Measurements from ENCODE around the gene TOP3B. TPM values are rescaled to one million over a fixed set of nuclear protein-coding genes. Genes with fewer than 3 reads are reported as not detected.

Gene TOP3B
- total and polyA plus RNA-seq, 4 donors, result 6.0 to 26.9 (median 8.8) TPM

GRCh38 chr22:21939461-21939913 is 43.1 kb downstream of the TOP3B start:
- no peak for DNase-seq (ENCODE audit: low spot score)
- whole genome bisulfite sequencing, result 72% methylated on average over 10 of the region's 10 CpGs
- H3K36me3 ChIP-seq (ENCODE audit: control insufficient read depth in 4 of 4, insufficient read depth in 3 of 4, low read depth in 1 of 4, low read length in 3 of 4), result peaks cover 0 to 2% (median 0%) of the 10 kb centered on the region in 4 donors
- H3K27me3 ChIP-seq (ENCODE audit: control insufficient read depth in 4 of 4, insufficient read depth in 4 of 4, low read length in 3 of 4), result no peaks in the 10 kb centered on the region
- H3K9ac ChIP-seq (ENCODE audit: low read depth in 1 of 2, low read length in 2 of 2), result no peak overlapping the region
- TF ChIP-seq NR2F2 (IDR thresholded peaks at IDR 0.05) (peak; percentile 63), EGR1 (IDR thresholded peaks at IDR 0.05; ENCODE audit: low read depth in 2 of 2) (no peak), FOXA2 (IDR thresholded peaks at IDR 0.05) (no peak), GABPA (IDR thresholded peaks at IDR 0.05 in 1 of 2, conservative IDR thresholded peaks at IDR 0.05 in 1 of 2) (no peak)
- TF ChIP-seq, protein P1, sequence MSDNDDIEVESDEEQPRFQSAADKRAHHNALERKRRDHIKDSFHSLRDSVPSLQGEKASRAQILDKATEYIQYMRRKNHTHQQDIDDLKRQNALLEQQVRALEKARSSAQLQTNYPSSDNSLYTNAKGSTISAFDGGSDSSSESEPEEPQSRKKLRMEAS (IDR thresholded peaks at IDR 0.05), result no peak
- TF ChIP-seq, protein P2, sequence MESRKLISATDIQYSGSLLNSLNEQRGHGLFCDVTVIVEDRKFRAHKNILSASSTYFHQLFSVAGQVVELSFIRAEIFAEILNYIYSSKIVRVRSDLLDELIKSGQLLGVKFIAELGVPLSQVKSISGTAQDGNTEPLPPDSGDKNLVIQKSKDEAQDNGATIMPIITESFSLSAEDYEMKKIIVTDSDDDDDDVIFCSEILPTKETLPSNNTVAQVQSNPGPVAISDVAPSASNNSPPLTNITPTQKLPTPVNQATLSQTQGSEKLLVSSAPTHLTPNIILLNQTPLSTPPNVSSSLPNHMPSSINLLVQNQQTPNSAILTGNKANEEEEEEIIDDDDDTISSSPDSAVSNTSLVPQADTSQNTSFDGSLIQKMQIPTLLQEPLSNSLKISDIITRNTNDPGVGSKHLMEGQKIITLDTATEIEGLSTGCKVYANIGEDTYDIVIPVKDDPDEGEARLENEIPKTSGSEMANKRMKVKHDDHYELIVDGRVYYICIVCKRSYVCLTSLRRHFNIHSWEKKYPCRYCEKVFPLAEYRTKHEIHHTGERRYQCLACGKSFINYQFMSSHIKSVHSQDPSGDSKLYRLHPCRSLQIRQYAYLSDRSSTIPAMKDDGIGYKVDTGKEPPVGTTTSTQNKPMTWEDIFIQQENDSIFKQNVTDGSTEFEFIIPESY (IDR thresholded peaks at IDR 0.05), result no peak
- H3K4me3 ChIP-seq (ENCODE audit: low read depth in 1 of 3, low read length in 3 of 3), result no peak overlapping the region
- no peaks in the 10 kb centered on the region for H3K9me3 ChIP-seq (ENCODE audit: control insufficient read depth in 4 of 4, low read length in 3 of 4)
- peaks cover 9 to 50% (median 30%) of the 10 kb centered on the region in 4 donors for H3K4me1 ChIP-seq (ENCODE audit: control insufficient read depth in 4 of 4, insufficient read depth in 4 of 4, low read length in 3 of 4)
- H3K27ac ChIP-seq (ENCODE audit: low read depth in 1 of 2, low read length in 2 of 2), result peak overlapping the region; percentile 80 to 91

DNA sequence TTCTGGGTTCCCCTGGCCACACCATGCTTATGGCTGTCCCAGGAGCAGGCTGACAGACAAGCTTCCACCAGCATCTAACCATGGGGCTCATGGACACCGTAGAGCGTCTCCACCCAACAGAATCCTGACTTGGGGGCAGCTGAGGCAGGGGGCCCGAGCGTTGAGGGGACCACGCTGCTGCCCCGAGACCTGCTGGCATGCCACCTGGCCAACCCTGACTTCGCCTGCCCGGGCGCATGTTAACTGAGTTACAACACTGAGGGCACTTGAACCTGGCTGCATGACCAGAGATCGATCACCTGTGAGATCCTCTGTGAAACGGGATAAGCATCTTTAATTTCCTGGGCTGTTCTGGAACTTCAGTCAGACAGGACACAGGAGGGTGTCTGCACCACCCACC is 43.7 kb downstream of the TOP3B start:
- Histone ChIP-seq H3K27ac (ENCODE audit: low read depth in 1 of 2, low read length in 2 of 2) (peak overlapping the region; percentile 80 to 91), H3K36me3 (ENCODE audit: control insufficient read depth in 4 of 4, insufficient read depth in 3 of 4, low read depth in 1 of 4, low read length in 3 of 4) (peaks cover 0 to 2% (median 0%) of the 10 kb centered on the region in 4 donors), H3K4me3 (ENCODE audit: low read depth in 1 of 3, low read length in 3 of 3) (no peak overlapping the region), H3K9ac (ENCODE audit: low read depth in 1 of 2, low read length in 2 of 2) (no peak overlapping the region), H3K27me3 (ENCODE audit: control insufficient read depth in 4 of 4, insufficient read depth in 4 of 4, low read length in 3 of 4) (no peaks in the 10 kb centered on the region), H3K9me3 (ENCODE audit: control insufficient read depth in 4 of 4, low read length in 3 of 4) (no peaks in the 10 kb centered on the region), H3K4me1 (ENCODE audit: control insufficient read depth in 4 of 4, insufficient read depth in 4 of 4, low read length in 3 of 4) (peaks cover 9 to 44% (median 27%) of the 10 kb centered on the region in 4 donors)
- TF ChIP-seq TAF1 (conservative IDR thresholded peaks at IDR 0.05) (no peak), SP1 (IDR thresholded peaks at IDR 0.05) (no peak), RAD21 (IDR thresholded peaks at IDR 0.05) (no peak), FOXA2 (IDR thresholded peaks at IDR 0.05) (no peak), ATF3 (IDR thresholded peaks at IDR 0.05) (no peak)
- 44% methylated on average over 11 of the region's 11 CpGs for WGBS
- DNase-seq (ENCODE audit: low spot score), result no peak

DNA sequence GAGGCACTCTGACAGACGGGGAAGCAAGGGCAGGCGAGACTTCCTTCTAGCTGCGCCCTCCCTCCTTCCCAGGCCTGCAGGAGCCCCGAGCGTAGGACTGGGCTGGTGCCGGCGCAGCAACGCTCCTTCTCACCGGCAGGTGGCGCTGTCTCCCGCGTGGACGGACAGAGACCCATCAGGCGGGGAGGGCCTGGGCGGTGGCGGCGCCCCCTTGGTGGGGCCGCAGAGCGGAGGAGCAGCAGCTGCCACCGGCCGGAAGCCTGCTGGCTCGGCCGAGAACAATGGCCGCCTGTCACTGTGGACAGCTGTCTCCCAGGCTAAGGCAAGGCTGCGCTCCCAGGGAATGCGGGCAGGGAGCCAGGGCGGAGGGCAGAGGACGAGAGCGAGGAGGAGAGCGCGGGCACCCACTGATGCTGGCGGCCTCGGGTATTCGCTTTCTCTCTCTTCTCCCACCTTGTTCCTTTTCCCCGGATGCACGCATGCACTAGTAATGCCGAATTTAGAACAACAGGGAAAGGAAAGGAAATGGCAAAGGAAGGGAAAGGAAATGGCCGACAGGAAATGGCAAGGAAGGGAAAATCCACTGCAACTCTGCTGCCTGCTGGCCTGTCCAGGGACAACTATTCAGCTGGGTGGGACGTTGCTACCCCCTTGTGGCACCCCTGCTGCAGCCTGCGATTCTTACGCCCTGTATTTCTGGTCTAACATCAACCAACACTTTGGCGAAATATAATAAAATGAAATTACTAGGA is 44.3 kb downstream of the TOP3B start:
- H3K27ac ChIP-seq (ENCODE audit: low read depth in 1 of 2, low read length in 2 of 2), result peak overlapping the region; percentile 80 to 91
- peaks cover 0 to 4% (median 1%) of the 10 kb centered on the region in 4 donors for H3K36me3 ChIP-seq (ENCODE audit: control insufficient read depth in 4 of 4, insufficient read depth in 3 of 4, low read depth in 1 of 4, low read length in 3 of 4)
- H3K27me3 ChIP-seq (ENCODE audit: control insufficient read depth in 4 of 4, insufficient read depth in 4 of 4, low read length in 3 of 4), result no peaks in the 10 kb centered on the region
- peak; percentile 96 for DNase-seq (ENCODE audit: low spot score)
- H3K9ac ChIP-seq (ENCODE audit: low read depth in 1 of 2, low read length in 2 of 2), result peak overlapping the region; percentile 30 to 47
- H3K4me3 ChIP-seq (ENCODE audit: low read depth in 1 of 3, low read length in 3 of 3), result peak overlapping the region; percentile 53 to 69 (median 68)
- H3K9me3 ChIP-seq (ENCODE audit: control insufficient read depth in 4 of 4, low read length in 3 of 4), result no peaks in the 10 kb centered on the region
- peaks cover 5 to 38% (median 20%) of the 10 kb centered on the region in 4 donors for H3K4me1 ChIP-seq (ENCODE audit: control insufficient read depth in 4 of 4, insufficient read depth in 4 of 4, low read length in 3 of 4)
- 3% methylated on average over 42 of the region's 42 CpGs for WGBS
- TF ChIP-seq ATF3 (IDR thresholded peaks at IDR 0.05) (no peak), RXRA (IDR thresholded peaks at IDR 0.05) (peak in 1 of 2 donors; percentile 17), YY1 (IDR thresholded peaks at IDR 0.05) (peak; percentile 98), TAF1 (conservative IDR thresholded peaks at IDR 0.05) (no peak), HNF4A (conservative IDR thresholded peaks at IDR 0.05) (peak in 1 of 2 donors; percentile 4), RAD21 (IDR thresholded peaks at IDR 0.05) (peak; percentile 75 to 85), FOXA2 (IDR thresholded peaks at IDR 0.05) (no peak), EGR1 (IDR thresholded peaks at IDR 0.05; ENCODE audit: low read depth in 2 of 2) (peak; percentile 87 to 89), SP1 (IDR thresholded peaks at IDR 0.05) (peak; percentile 50), JUND (IDR thresholded peaks at IDR 0.05) (no peak)
- TF ChIP-seq, protein P3, sequence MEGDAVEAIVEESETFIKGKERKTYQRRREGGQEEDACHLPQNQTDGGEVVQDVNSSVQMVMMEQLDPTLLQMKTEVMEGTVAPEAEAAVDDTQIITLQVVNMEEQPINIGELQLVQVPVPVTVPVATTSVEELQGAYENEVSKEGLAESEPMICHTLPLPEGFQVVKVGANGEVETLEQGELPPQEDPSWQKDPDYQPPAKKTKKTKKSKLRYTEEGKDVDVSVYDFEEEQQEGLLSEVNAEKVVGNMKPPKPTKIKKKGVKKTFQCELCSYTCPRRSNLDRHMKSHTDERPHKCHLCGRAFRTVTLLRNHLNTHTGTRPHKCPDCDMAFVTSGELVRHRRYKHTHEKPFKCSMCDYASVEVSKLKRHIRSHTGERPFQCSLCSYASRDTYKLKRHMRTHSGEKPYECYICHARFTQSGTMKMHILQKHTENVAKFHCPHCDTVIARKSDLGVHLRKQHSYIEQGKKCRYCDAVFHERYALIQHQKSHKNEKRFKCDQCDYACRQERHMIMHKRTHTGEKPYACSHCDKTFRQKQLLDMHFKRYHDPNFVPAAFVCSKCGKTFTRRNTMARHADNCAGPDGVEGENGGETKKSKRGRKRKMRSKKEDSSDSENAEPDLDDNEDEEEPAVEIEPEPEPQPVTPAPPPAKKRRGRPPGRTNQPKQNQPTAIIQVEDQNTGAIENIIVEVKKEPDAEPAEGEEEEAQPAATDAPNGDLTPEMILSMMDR (IDR thresholded peaks at IDR 0.05; ENCODE audit: low read depth, low read length, missing input control), result peak; percentile 99
- TF ChIP-seq, protein P4, sequence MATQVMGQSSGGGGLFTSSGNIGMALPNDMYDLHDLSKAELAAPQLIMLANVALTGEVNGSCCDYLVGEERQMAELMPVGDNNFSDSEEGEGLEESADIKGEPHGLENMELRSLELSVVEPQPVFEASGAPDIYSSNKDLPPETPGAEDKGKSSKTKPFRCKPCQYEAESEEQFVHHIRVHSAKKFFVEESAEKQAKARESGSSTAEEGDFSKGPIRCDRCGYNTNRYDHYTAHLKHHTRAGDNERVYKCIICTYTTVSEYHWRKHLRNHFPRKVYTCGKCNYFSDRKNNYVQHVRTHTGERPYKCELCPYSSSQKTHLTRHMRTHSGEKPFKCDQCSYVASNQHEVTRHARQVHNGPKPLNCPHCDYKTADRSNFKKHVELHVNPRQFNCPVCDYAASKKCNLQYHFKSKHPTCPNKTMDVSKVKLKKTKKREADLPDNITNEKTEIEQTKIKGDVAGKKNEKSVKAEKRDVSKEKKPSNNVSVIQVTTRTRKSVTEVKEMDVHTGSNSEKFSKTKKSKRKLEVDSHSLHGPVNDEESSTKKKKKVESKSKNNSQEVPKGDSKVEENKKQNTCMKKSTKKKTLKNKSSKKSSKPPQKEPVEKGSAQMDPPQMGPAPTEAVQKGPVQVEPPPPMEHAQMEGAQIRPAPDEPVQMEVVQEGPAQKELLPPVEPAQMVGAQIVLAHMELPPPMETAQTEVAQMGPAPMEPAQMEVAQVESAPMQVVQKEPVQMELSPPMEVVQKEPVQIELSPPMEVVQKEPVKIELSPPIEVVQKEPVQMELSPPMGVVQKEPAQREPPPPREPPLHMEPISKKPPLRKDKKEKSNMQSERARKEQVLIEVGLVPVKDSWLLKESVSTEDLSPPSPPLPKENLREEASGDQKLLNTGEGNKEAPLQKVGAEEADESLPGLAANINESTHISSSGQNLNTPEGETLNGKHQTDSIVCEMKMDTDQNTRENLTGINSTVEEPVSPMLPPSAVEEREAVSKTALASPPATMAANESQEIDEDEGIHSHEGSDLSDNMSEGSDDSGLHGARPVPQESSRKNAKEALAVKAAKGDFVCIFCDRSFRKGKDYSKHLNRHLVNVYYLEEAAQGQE (IDR thresholded peaks at IDR 0.05), result no peak

Measured in liver (tissue), 9 donors.